H7 (cell line): ENCODE measurements around the gene XKR8. TPM values are rescaled to one million over a fixed set of nuclear protein-coding genes. Genes with fewer than 3 reads are reported as not detected.

Experiments used
- DNase-seq: peaks from one replicate; pipeline ENCODE4 v3.0.0; 2012
- H3K27me3 ChIP-seq: 2 replicates; pipeline ENCODE4 v1.6.0; 2011; ENCODE audit warnings: mild to moderate bottlenecking, low read length; ENCODE audit not compliant: control insufficient read depth, insufficient read depth
- H3K36me3 ChIP-seq: replicated peaks from 2 replicates; pipeline ENCODE4 v1.5.1; 2011; ENCODE audit warnings: low read length; ENCODE audit not compliant: control insufficient read depth, insufficient read depth
- H3K4me3 ChIP-seq: 2 replicates; pipeline ENCODE4 v1.5.1; 2011; ENCODE audit warnings: low read depth, mild to moderate bottlenecking, control low read depth, low read length, moderate library complexity; ENCODE audit not compliant: insufficient read depth
- total RNA-seq: library from RNA; depleted of rRNA; stranded (reverse); fragments of >200 nt; shearing (Covaris generic); gene quantifications from 2 replicates; pipeline ENCODE4 v1.2.3, GENCODE V29; 2014; rRNA removed

The XKR8 gene
- total RNA-seq = 23.3 and 25.0 TPM in 2 replicates

GRCh38 chr1:27959792-27960603, at the start of gene XKR8:
Gene XKR8, plus strand, starts transcription at chr1:27959973. Its CDS starts 97 bp downstream, at chr1:27960070.
- peak; percentile 99 for DNase-seq
- Histone ChIP-seq H3K4me3 (peak within 1 kb of the TSS; percentile 84), H3K27me3 (no peaks in the 10 kb centered on the region), H3K36me3 (peaks cover 2% of the 10 kb centered on the region)

- Histone ChIP-seq H3K36me3 (peaks cover 25% of the 10 kb centered on the region), H3K4me3 (no peak overlapping the region), H3K27me3 (peaks cover 6% of the 10 kb centered on the region; the same call in 1 of the 2 replicates)
- DNase-seq = no peak
These were observed 47.3 kb upstream of the XKR8 start for GRCh38 chr1:27912429-27912828.

GRCh38 chr1:27915082-27915575, 44.6 kb upstream of the XKR8 start:
- Histone ChIP-seq H3K4me3 (peak overlapping the region; percentile 20; the same call in 1 of the 2 replicates), H3K27me3 (peaks cover 9% of the 10 kb centered on the region; the same call in 1 of the 2 replicates)
- no peak for DNase-seq

GRCh38 chr1:27922272-27922671, 37.5 kb upstream of the XKR8 start:
- peaks cover 3% of the 10 kb centered on the region; the same call in 1 of the 2 replicates for H3K27me3 ChIP-seq
- DNase-seq = no peak
- no peak overlapping the region for H3K4me3 ChIP-seq

More at GRCh38 chr1:27915082-27915575, 44.6 kb upstream of the XKR8 start:
- peaks cover 12% of the 10 kb centered on the region for H3K36me3 ChIP-seq

GRCh38 chr1:27928216-27928954, 31.4 kb upstream of the XKR8 start:
- Histone ChIP-seq H3K27me3 (no peaks in the 10 kb centered on the region), H3K4me3 (no peak overlapping the region), H3K36me3 (no peaks in the 10 kb centered on the region)
- peak; percentile 53 for DNase-seq

More at GRCh38 chr1:27922272-27922671, 37.5 kb upstream of the XKR8 start:
- H3K36me3 ChIP-seq = no peaks in the 10 kb centered on the region

GRCh38 chr1:27931184-27931583, 28.6 kb upstream of the XKR8 start:
- no peaks in the 10 kb centered on the region for H3K36me3 ChIP-seq
- H3K27me3 ChIP-seq = peaks cover 2% of the 10 kb centered on the region
- H3K4me3 ChIP-seq = no peak overlapping the region
- no peak for DNase-seq

GRCh38 chr1:27931759-27932158, 28.0 kb upstream of the XKR8 start:
- Histone ChIP-seq H3K4me3 (no peak overlapping the region), H3K27me3 (peaks cover 2% of the 10 kb centered on the region), H3K36me3 (no peaks in the 10 kb centered on the region)
- no peak for DNase-seq

GRCh38 chr1:27934818-27935549, 24.8 kb upstream of the XKR8 start, which contains the start of gene SMPDL3B:
Gene SMPDL3B, plus strand, starts transcription at chr1:27935000. Its CDS starts 184 bp downstream, at chr1:27935184.
- Histone ChIP-seq H3K36me3 (no peaks in the 10 kb centered on the region), H3K27me3 (peaks cover 2% of the 10 kb centered on the region), H3K4me3 (peak within 1 kb of the TSS; percentile 52)
- peak; percentile 91 for DNase-seq

- H3K4me3 ChIP-seq = peak overlapping the region; percentile 52; the same call in 1 of the 2 replicates
- no peak for DNase-seq
- H3K36me3 ChIP-seq = no peaks in the 10 kb centered on the region
- peaks cover 2% of the 10 kb centered on the region for H3K27me3 ChIP-seq
These were observed 24.1 kb upstream of the XKR8 start for GRCh38 chr1:27935721-27936120.

- Histone ChIP-seq H3K27me3 (peaks cover 2% of the 10 kb centered on the region), H3K4me3 (no peak overlapping the region), H3K36me3 (no peaks in the 10 kb centered on the region)
- DNase-seq = no peak
These were observed 23.4 kb upstream of the XKR8 start for GRCh38 chr1:27936370-27936769.

GRCh38 chr1:27937524-27937836, 22.3 kb upstream of the XKR8 start:
- Histone ChIP-seq H3K36me3 (no peaks in the 10 kb centered on the region), H3K4me3 (no peak overlapping the region), H3K27me3 (peaks cover 2% of the 10 kb centered on the region)
- DNase-seq = no peak

GRCh38 chr1:27938488-27938887, 21.3 kb upstream of the XKR8 start:
- H3K36me3 ChIP-seq = no peaks in the 10 kb centered on the region
- no peak for DNase-seq
- no peak overlapping the region for H3K4me3 ChIP-seq
- H3K27me3 ChIP-seq = peaks cover 2% of the 10 kb centered on the region

GRCh38 chr1:27940297-27940696, 19.5 kb upstream of the XKR8 start:
- Histone ChIP-seq H3K4me3 (no peak overlapping the region), H3K36me3 (peaks cover 1% of the 10 kb centered on the region), H3K27me3 (peaks cover under 1% of the 10 kb centered on the region)
- peak; percentile 85 for DNase-seq

GRCh38 chr1:27940870-27941560, 18.8 kb upstream of the XKR8 start:
- no peak for DNase-seq
- Histone ChIP-seq H3K27me3 (no peaks in the 10 kb centered on the region), H3K4me3 (no peak overlapping the region), H3K36me3 (peaks cover 2% of the 10 kb centered on the region)
